ENCODE measurements around the gene NIM1K. TPM values are rescaled to one million over a fixed set of nuclear protein-coding genes. Genes with fewer than 3 reads are reported as not detected.

The NIM1K gene
- total RNA-seq, 2 donors from 2014 or later = 0.42 TPM; not detected in 1

DNA sequence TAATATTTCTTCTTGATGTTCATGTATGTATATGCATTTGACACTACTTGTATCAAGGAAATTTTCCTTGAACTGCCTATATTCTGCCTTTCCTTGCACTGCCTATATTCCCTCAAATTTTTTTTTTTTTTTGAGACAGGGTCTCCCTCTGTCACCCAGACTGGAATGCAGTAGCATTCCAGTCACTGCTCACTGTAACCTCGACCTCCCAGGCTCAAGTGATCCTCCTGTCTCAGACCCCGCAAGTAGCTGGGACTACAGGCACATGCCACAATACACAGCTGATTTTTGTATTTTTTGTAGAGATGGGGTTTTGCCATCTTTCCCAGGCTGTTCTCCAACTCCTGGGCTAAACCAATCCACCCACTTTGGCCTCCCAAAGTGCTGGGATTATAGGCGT is 117.1 kb downstream of the NIM1K start:
- no peaks in the 10 kb centered on the region for H3K9me3 ChIP-seq
- TF ChIP-seq, protein P1, sequence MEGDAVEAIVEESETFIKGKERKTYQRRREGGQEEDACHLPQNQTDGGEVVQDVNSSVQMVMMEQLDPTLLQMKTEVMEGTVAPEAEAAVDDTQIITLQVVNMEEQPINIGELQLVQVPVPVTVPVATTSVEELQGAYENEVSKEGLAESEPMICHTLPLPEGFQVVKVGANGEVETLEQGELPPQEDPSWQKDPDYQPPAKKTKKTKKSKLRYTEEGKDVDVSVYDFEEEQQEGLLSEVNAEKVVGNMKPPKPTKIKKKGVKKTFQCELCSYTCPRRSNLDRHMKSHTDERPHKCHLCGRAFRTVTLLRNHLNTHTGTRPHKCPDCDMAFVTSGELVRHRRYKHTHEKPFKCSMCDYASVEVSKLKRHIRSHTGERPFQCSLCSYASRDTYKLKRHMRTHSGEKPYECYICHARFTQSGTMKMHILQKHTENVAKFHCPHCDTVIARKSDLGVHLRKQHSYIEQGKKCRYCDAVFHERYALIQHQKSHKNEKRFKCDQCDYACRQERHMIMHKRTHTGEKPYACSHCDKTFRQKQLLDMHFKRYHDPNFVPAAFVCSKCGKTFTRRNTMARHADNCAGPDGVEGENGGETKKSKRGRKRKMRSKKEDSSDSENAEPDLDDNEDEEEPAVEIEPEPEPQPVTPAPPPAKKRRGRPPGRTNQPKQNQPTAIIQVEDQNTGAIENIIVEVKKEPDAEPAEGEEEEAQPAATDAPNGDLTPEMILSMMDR (IDR thresholded peaks at IDR 0.05) = no peak
- no peak overlapping the region for H3K4me3 ChIP-seq
- intact Hi-C loops (cut with DNase I) = no loop called here
- H3K4me1 ChIP-seq = peaks cover 7% of the 10 kb centered on the region
- no peak for DNase-seq
- H3K9ac ChIP-seq (ENCODE audit: low read depth in 2 of 2, low read length in 2 of 2) = no peak overlapping the region
- no peaks in the 10 kb centered on the region for H3K36me3 ChIP-seq
- H3K27me3 ChIP-seq = no peaks in the 10 kb centered on the region
- no peak overlapping the region for H3K27ac ChIP-seq

DNA sequence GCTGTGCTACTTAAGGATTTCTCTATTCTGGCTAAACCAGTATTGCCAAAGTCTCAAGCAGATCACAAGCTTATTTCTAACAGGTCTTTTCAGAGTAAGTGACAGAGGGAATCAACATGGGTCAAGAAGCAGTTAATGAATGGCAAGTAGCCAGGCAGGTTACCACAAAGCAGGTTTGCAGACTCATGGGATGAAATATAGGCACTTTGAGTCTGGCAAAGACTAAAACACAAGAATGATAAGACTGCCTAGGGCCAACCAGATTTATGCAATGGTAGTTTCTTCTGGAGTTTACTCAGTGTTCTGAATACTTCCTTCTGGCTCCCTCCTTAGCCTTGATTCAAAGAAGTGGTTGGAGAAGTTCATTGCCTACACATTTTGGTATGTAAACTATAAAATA is 117.6 kb downstream of the NIM1K start:
- DNase-seq = no peak
- H3K4me3 ChIP-seq = no peak overlapping the region
- TF ChIP-seq, protein P1 (IDR thresholded peaks at IDR 0.05) = no peak
- no peaks in the 10 kb centered on the region for H3K27me3 ChIP-seq
- H3K27ac ChIP-seq = no peak overlapping the region
- no peaks in the 10 kb centered on the region for H3K9me3 ChIP-seq
- peaks cover 7% of the 10 kb centered on the region for H3K4me1 ChIP-seq
- H3K9ac ChIP-seq (ENCODE audit: low read depth in 2 of 2, low read length in 2 of 2) = no peak overlapping the region
- intact Hi-C loops (cut with DNase I) = loop anchor here (5.0 kb wide), 1 partner anchor 187 kb away; the partner anchor contains the start of gene ZNF131
- H3K36me3 ChIP-seq = no peaks in the 10 kb centered on the region

- H3K9ac ChIP-seq (ENCODE audit: low read depth in 2 of 2, low read length in 2 of 2) = peak overlapping the region; percentile 89 to 93
- TF ChIP-seq, protein P1 (IDR thresholded peaks at IDR 0.05) = no peak
Measured at GRCh38 chr5:43312076-43312661, 120.1 kb downstream of the NIM1K start.

DNA sequence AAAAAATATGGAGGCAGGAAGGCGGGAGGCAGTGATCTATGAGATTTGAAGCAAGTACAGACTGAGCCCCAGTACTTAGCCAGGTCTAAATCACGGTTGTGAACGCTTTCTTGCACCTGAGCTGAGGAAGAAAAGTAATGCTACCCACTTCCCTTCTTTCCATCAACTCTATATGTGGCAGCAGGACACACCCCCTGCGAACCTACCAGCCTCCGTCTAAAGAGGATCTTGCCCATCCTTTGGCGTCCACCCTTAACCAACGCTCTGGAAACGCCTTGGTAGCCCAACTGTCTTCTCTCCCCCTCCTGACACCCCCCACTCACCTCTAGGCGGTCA is 120.6 kb downstream of the NIM1K start:
- DNase-seq = no peak
- H3K9me3 ChIP-seq = no peaks in the 10 kb centered on the region
- TF ChIP-seq, protein P1 (IDR thresholded peaks at IDR 0.05) = no peak
- peak overlapping the region; percentile 84 for H3K27ac ChIP-seq
- peak overlapping the region; percentile 77 for H3K4me3 ChIP-seq
- H3K4me1 ChIP-seq = peaks cover 7% of the 10 kb centered on the region
- intact Hi-C loops (cut with DNase I) = loop anchor here (5.0 kb wide), 1 partner anchor 190 kb away; the partner anchor contains the start of gene ZNF131
- no peaks in the 10 kb centered on the region for H3K36me3 ChIP-seq
- H3K9ac ChIP-seq (ENCODE audit: low read depth in 2 of 2, low read length in 2 of 2) = peak overlapping the region; percentile 89 to 93
- no peaks in the 10 kb centered on the region for H3K27me3 ChIP-seq

More at GRCh38 chr5:43312076-43312661, 120.1 kb downstream of the NIM1K start:
- DNase-seq = no peak
- Histone ChIP-seq H3K4me3 (peak overlapping the region; percentile 77), H3K27ac (peak overlapping the region; percentile 84), H3K27me3 (no peaks in the 10 kb centered on the region), H3K36me3 (no peaks in the 10 kb centered on the region), H3K9me3 (no peaks in the 10 kb centered on the region), H3K4me1 (peaks cover 7% of the 10 kb centered on the region)
- intact Hi-C loops (cut with DNase I) = loop anchor here (5.0 kb wide), 1 partner anchor 190 kb away; the partner anchor contains the start of gene ZNF131

GRCh38 chr5:43313035-43313853 is 121.2 kb downstream of the NIM1K start, which contains the start of gene HMGCS1:
Gene HMGCS1 (minus strand): TSS chr5:43313412. CDS start chr5:43298965, 14,447 bp downstream.
- Histone ChIP-seq H3K9me3 (no peaks in the 10 kb centered on the region), H3K36me3 (no peaks in the 10 kb centered on the region), H3K27ac (peak within 1 kb of the TSS; percentile 84), H3K4me3 (peak within 1 kb of the TSS; percentile 77), H3K9ac (ENCODE audit: low read depth in 2 of 2, low read length in 2 of 2) (peak within 1 kb of the TSS; percentile 89 to 93), H3K4me1 (peaks cover 5% of the 10 kb centered on the region), H3K27me3 (no peaks in the 10 kb centered on the region)
- intact Hi-C loops (cut with DNase I) = loop anchor here (5.0 kb wide), 1 partner anchor 191 kb away; the partner anchor contains the start of gene ZNF131
- TF ChIP-seq, protein P1 (IDR thresholded peaks at IDR 0.05) = no peak
- DNase-seq = peak; percentile 99
